Astrocyte (in vitro differentiated cells and primary cell): ENCODE measurements around the gene TMEM176B. TPM values are rescaled to one million over a fixed set of nuclear protein-coding genes. Genes with fewer than 3 reads are reported as not detected.

ENCODE experiments used
- DNase-seq: peaks from one replicate; pipeline ENCODE4 v3.0.0-alpha.2; 2010; ENCODE audit warnings: low read depth
- FAIRE-seq: peaks from 2 replicates; lab custom pipeline; 2011; peaks lifted over from hg19 to GRCh38; lab: Jason Lieb, UNC
- H2AFZ ChIP-seq: 2 replicates; pipeline ENCODE4 v1.6.0; 2012; ENCODE audit warnings: low read depth, low read length, inconsistent platforms
- H3K27ac ChIP-seq: 2 replicates; pipeline ENCODE4 v1.5.1; 2011; ENCODE audit warnings: low read depth, low read length, inconsistent platforms
- H3K27me3 ChIP-seq: 2 replicates; pipeline ENCODE4 v1.6.0; 2011; ENCODE audit warnings: low read length, inconsistent platforms; ENCODE audit not compliant: insufficient read depth
- H3K36me3 ChIP-seq: 2 replicates; pipeline ENCODE4 v1.5.1; 2011; ENCODE audit warnings: low read length, inconsistent platforms; ENCODE audit not compliant: insufficient read depth
- H3K4me1 ChIP-seq: 2 replicates; pipeline ENCODE4 v1.5.1; 2011; ENCODE audit warnings: low read length, inconsistent platforms; ENCODE audit not compliant: insufficient read depth
- H3K4me2 ChIP-seq: 2 replicates; pipeline ENCODE4 v1.6.0; 2012; ENCODE audit warnings: low read length, inconsistent platforms
- H3K4me3 ChIP-seq: 2 replicates; pipeline ENCODE4 v1.5.1; 2011; ENCODE audit warnings: low read depth, mild to moderate bottlenecking, low read length, inconsistent platforms; ENCODE audit not compliant: insufficient read depth
- H3K79me2 ChIP-seq: 2 replicates; pipeline ENCODE4 v1.6.0; 2012; ENCODE audit warnings: mild to moderate bottlenecking, low read length, inconsistent platforms; ENCODE audit not compliant: insufficient read depth
- H3K9ac ChIP-seq: 2 replicates; pipeline ENCODE4 v1.6.0; 2012; ENCODE audit warnings: mild to moderate bottlenecking, low read length, inconsistent platforms
- H3K9me3 ChIP-seq: 2 replicates; pipeline ENCODE4 v1.5.1; 2012; ENCODE audit warnings: low read depth, mild to moderate bottlenecking, low read length, inconsistent platforms; ENCODE audit not compliant: insufficient read depth
- H4K20me1 ChIP-seq: 2 replicates; pipeline ENCODE4 v1.6.0; 2012; ENCODE audit warnings: low read length, inconsistent platforms; ENCODE audit not compliant: insufficient read depth
- H3K27ac Mint-ChIP-seq: one replicate; pipeline ENCODE4 v1.8.0; 2021; ENCODE audit warnings: mild to moderate bottlenecking, mixed read lengths; ENCODE audit not compliant: unreplicated experiment
- H3K27me3 Mint-ChIP-seq: one replicate; pipeline ENCODE4 v1.8.0; 2021; ENCODE audit warnings: low read depth, mixed read lengths; ENCODE audit not compliant: unreplicated experiment
- H3K36me3 Mint-ChIP-seq: one replicate; pipeline ENCODE4 v1.8.0; 2021; ENCODE audit warnings: low read depth, mixed read lengths; ENCODE audit not compliant: unreplicated experiment
- H3K4me1 Mint-ChIP-seq: one replicate; pipeline ENCODE4 v1.8.0; 2021; ENCODE audit warnings: low read depth, mixed read lengths; ENCODE audit not compliant: unreplicated experiment
- H3K4me3 Mint-ChIP-seq: one replicate; pipeline ENCODE4 v1.8.0; 2021; ENCODE audit warnings: mild to moderate bottlenecking, moderate library complexity, mixed read lengths; ENCODE audit not compliant: unreplicated experiment
- H3K9me3 Mint-ChIP-seq: one replicate; pipeline ENCODE4 v1.8.0; 2021; ENCODE audit warnings: mild to moderate bottlenecking, mixed read lengths; ENCODE audit not compliant: unreplicated experiment
- CTCF ChIP-seq: IDR thresholded peaks from 2 replicates; pipeline ENCODE4 v1.5.1; 2011; ENCODE audit warnings: low read depth, mild to moderate bottlenecking, inconsistent platforms, low read length, moderate library complexity; ENCODE audit not compliant: insufficient read depth
- EZH2 ChIP-seq: IDR thresholded peaks from 2 replicates; pipeline ENCODE4 v1.6.1; 2012; ENCODE audit warnings: mild to moderate bottlenecking, low read length, inconsistent platforms; ENCODE audit not compliant: insufficient read depth
- total RNA-seq: library from RNA; stranded (reverse); gene quantifications from 2 replicates; pipeline ENCODE4 v1.2.1, GENCODE V29; 2021

TMEM176B gene
- total RNA-seq, 1 donor from 2014 or later = 0.32 TPM

- Histone ChIP-seq H4K20me1 (no peaks in the 10 kb centered on the region), H3K4me2 (no peak overlapping the region), H3K9me3 (no peaks in the 10 kb centered on the region), H2AFZ (no peak overlapping the region), H3K4me3 (no peak overlapping the region), H3K27me3 (no peaks in the 10 kb centered on the region), H3K27ac (no peak overlapping the region), H3K4me1 (no peaks in the 10 kb centered on the region), H3K9ac (no peak overlapping the region), H3K36me3 (no peaks in the 10 kb centered on the region), H3K79me2 (no peaks in the 10 kb centered on the region)
- Mint-ChIP-seq H3K9me3 (peaks cover 4% of the 10 kb centered on the region), H3K4me1 (peaks cover 17% of the 10 kb centered on the region), H3K4me3 (no peak overlapping the region), H3K27me3 (peaks cover 29% of the 10 kb centered on the region), H3K27ac (no peak overlapping the region), H3K36me3 (no peaks in the 10 kb centered on the region)
- TF ChIP-seq CTCF (no peak), EZH2 (no peak)
- DNase-seq (no peak), FAIRE-seq (no peak)
Observed at GRCh38 chr7:150848561-150849115, 48.5 kb upstream of the TMEM176B start.

- no peak overlapping the region for H3K27ac ChIP-seq
- peaks cover 4% of the 10 kb centered on the region for H3K9me3 Mint-ChIP-seq
- H3K27me3 Mint-ChIP-seq = peaks cover 31% of the 10 kb centered on the region
- H3K9me3 ChIP-seq = no peaks in the 10 kb centered on the region
- no peak overlapping the region for H3K9ac ChIP-seq
- no peaks in the 10 kb centered on the region for H3K36me3 ChIP-seq
- no peaks in the 10 kb centered on the region for H3K79me2 ChIP-seq
- no peak overlapping the region for H3K4me3 ChIP-seq
- H3K4me2 ChIP-seq = no peak overlapping the region
- no peaks in the 10 kb centered on the region for H4K20me1 ChIP-seq
- H3K4me3 Mint-ChIP-seq = no peak overlapping the region
- peaks cover 17% of the 10 kb centered on the region for H3K4me1 Mint-ChIP-seq
- no peak overlapping the region for H2AFZ ChIP-seq
- no peaks in the 10 kb centered on the region for H3K27me3 ChIP-seq
- TF ChIP-seq CTCF (no peak), EZH2 (no peak)
- FAIRE-seq = no peak
- no peaks in the 10 kb centered on the region for H3K36me3 Mint-ChIP-seq
- no peak overlapping the region for H3K27ac Mint-ChIP-seq
- no peak for DNase-seq
- H3K4me1 ChIP-seq = no peaks in the 10 kb centered on the region
Observed at GRCh38 chr7:150848111-150848510, 47.9 kb upstream of the TMEM176B start.

- no peak for DNase-seq
- Mint-ChIP-seq H3K27me3 (peaks cover 28% of the 10 kb centered on the region), H3K4me3 (no peak overlapping the region), H3K36me3 (no peaks in the 10 kb centered on the region), H3K9me3 (peaks cover 4% of the 10 kb centered on the region), H3K27ac (no peak overlapping the region), H3K4me1 (peaks cover 17% of the 10 kb centered on the region)
- Histone ChIP-seq H4K20me1 (no peaks in the 10 kb centered on the region), H3K79me2 (no peaks in the 10 kb centered on the region), H3K36me3 (no peaks in the 10 kb centered on the region), H3K4me2 (no peak overlapping the region), H2AFZ (no peak overlapping the region), H3K4me1 (no peaks in the 10 kb centered on the region), H3K4me3 (no peak overlapping the region), H3K27ac (no peak overlapping the region), H3K9ac (no peak overlapping the region), H3K9me3 (no peaks in the 10 kb centered on the region), H3K27me3 (no peaks in the 10 kb centered on the region)
- no peak for TF ChIP-seq EZH2
- no peak for TF ChIP-seq CTCF
- no peak for FAIRE-seq
Observed at GRCh38 chr7:150847536-150847935, 47.4 kb upstream of the TMEM176B start.
